HepG2 (cell line): ENCODE data around the gene RERE. TPM values are rescaled to one million over a fixed set of nuclear protein-coding genes. Genes with fewer than 3 reads are reported as not detected.

Experiments used
- ATAC-seq: fragments of 200-7000 bp; cut with Tn5 transposase; 3 replicates; pipeline ENCODE4 v1.9.1; 2020; ENCODE audit warnings: mild to moderate bottlenecking, moderate library complexity
- BruUV-seq: library from RNA; stranded (reverse); fragments of 400-500 nt; replicated peaks from 2 replicates; lab custom pipeline; 2021; lab: Mats Ljungman, UMichigan
- CTCF ChIA-PET: fragments of 300-600 bp; formaldehyde crosslinking; extraction: SDS; loops from one replicate; lab custom pipeline; 2021; ENCODE audit warnings: low total read pairs, inconsistent platforms, low intra/inter-chr PET ratio; lab: Yijun Ruan, JAX
- POLR2A ChIA-PET: fragments of 350-600 bp; sonication (Branson Sonifier 250); formaldehyde crosslinking; loops from one replicate; lab custom pipeline; 2020; ENCODE audit warnings: antibody characterized with exemption, inconsistent platforms; lab: Yijun Ruan, JAX
- DNase-seq: peaks from one replicate; pipeline ENCODE4 v3.0.0-alpha.2; 2015; ENCODE audit warnings: low spot score
- FAIRE-seq: peaks from 3 replicates; lab custom pipeline; 2011; peaks lifted over from hg19 to GRCh38; lab: Jason Lieb, UNC
- H2AFZ ChIP-seq: one replicate; pipeline ENCODE4 v1.6.1; 2011; ENCODE audit warnings: low read length, inconsistent platforms
- H3K27ac ChIP-seq: fragments of 300-600 bp; 3 replicates; pipeline ENCODE4 v1.8.0; 2011; ENCODE audit warnings: mixed run types, mild to moderate bottlenecking, mixed read lengths, low read length, inconsistent platforms; ENCODE audit not compliant: insufficient read depth; ENCODE audit errors: extremely low read length
- H3K27me3 ChIP-seq, 2 experiments: fragments of 200-600 bp in 1 of 2; 2 replicates in 1 of 2; 3 replicates in 1 of 2; pipeline versions ENCODE4 v1.6.0 to v1.8.0; 2011; ENCODE audit warnings: low read length in 2 of 2, mild to moderate bottlenecking in 2 of 2, moderate library complexity in 2 of 2, inconsistent platforms in 1 of 2; ENCODE audit not compliant: insufficient read depth in 2 of 2, control insufficient read depth in 1 of 2
- H3K36me3 ChIP-seq, 2 experiments: fragments of 200-600 bp in 1 of 2; replicated peaks in 1 of 2; 2 replicates in 1 of 2; 3 replicates in 1 of 2; pipeline versions ENCODE4 v1.5.1 to v1.8.0; 2011; ENCODE audit warnings: low read length in 2 of 2, inconsistent platforms in 1 of 2; ENCODE audit not compliant: insufficient read depth in 2 of 2, control insufficient read depth in 1 of 2
- H3K4me1 ChIP-seq: 2 replicates; pipeline ENCODE4 v1.5.1; 2012; ENCODE audit warnings: low read length, inconsistent platforms; ENCODE audit not compliant: insufficient read depth
- H3K4me2 ChIP-seq: 2 replicates; pipeline ENCODE4 v1.6.0; 2011; ENCODE audit warnings: low read depth, low read length, inconsistent platforms
- H3K4me3 ChIP-seq, 3 experiments: fragments of 200-600 bp in 1 of 3; sonication (generic), shearing (Covaris generic) in 1 of 3; replicated peaks in 1 of 3; 2 replicates each; pipeline ENCODE4 v1.5.1; 2011 to 2016; ENCODE audit warnings: low read length in 3 of 3, inconsistent platforms in 2 of 3, low read depth in 2 of 3, mild to moderate bottlenecking in 2 of 3, control low read depth in 1 of 3, mixed read lengths in 1 of 3; ENCODE audit not compliant: insufficient read depth in 1 of 3
- H3K79me2 ChIP-seq: one replicate; pipeline ENCODE4 v1.6.1; 2011; ENCODE audit warnings: low read length, inconsistent platforms; ENCODE audit not compliant: insufficient read depth
- H3K9ac ChIP-seq: 2 replicates; pipeline ENCODE4 v1.6.0; 2011; ENCODE audit warnings: mild to moderate bottlenecking, low read depth, low read length, inconsistent platforms; ENCODE audit not compliant: insufficient read depth
- H3K9me3 ChIP-seq: 2 replicates; pipeline ENCODE4 v1.5.1; 2012; ENCODE audit warnings: mild to moderate bottlenecking, low read length
- H4K20me1 ChIP-seq: 2 replicates; pipeline ENCODE4 v1.6.0; 2011; ENCODE audit warnings: inconsistent platforms, mild to moderate bottlenecking, low read length, moderate library complexity; ENCODE audit not compliant: insufficient read depth
- BCL6 ChIP-seq: IDR thresholded peaks from 2 replicates; pipeline ENCODE4 v1.6.1; 2016; ENCODE audit warnings: missing genetic modification reagents, missing compliant biosample characterization
- CHD2 ChIP-seq: IDR thresholded peaks from 2 replicates; pipeline ENCODE4 v1.6.1; 2011; ENCODE audit warnings: low read depth, low read length, improper control_type of control experiment
- FOXM1 ChIP-seq: sonication (generic); formaldehyde crosslinking; IDR thresholded peaks from 2 replicates; pipeline ENCODE4 v1.5.0; 2020; ENCODE audit warnings: missing genetic modification reagents
- MIER3 ChIP-seq: IDR thresholded peaks from 2 replicates; pipeline ENCODE4 v1.6.1; 2016; ENCODE audit warnings: missing compliant biosample characterization, borderline replicate concordance
- ONECUT2 ChIP-seq: sonication (generic); formaldehyde crosslinking; IDR thresholded peaks from 2 replicates; pipeline ENCODE4 v1.4.0; 2020; ENCODE audit warnings: missing genetic modification reagents
- PCBP2 ChIP-seq: fragments of 200-400 bp; formaldehyde crosslinking; optimal IDR thresholded peaks from 2 replicates; pipeline ENCODE3; 2018; ENCODE audit warnings: low read length, low read depth; ENCODE audit not compliant: poor library complexity, severe bottlenecking
- PTBP1 ChIP-seq: fragments of 200-400 bp; formaldehyde crosslinking; IDR thresholded peaks from 2 replicates; pipeline ENCODE4 v1.6.1; 2018; ENCODE audit warnings: low read length, low read depth; ENCODE audit not compliant: poor library complexity, severe bottlenecking
- SALL2 ChIP-seq: sonication (generic); formaldehyde crosslinking; IDR thresholded peaks from 2 replicates; pipeline ENCODE4 v1.8.1; 2023; ENCODE audit warnings: mild to moderate bottlenecking, missing genetic modification reagents, inconsistent platforms
- SMAD9 ChIP-seq: sonication (generic); formaldehyde crosslinking; IDR thresholded peaks from 2 replicates; pipeline ENCODE4 v1.5.1; 2020; ENCODE audit warnings: mild to moderate bottlenecking, missing genetic modification reagents
- SYNCRIP ChIP-seq: fragments of 200-400 bp; formaldehyde crosslinking; IDR thresholded peaks from 2 replicates; pipeline ENCODE4 v1.6.1; 2018; ENCODE audit warnings: mild to moderate bottlenecking, low read depth, low read length; ENCODE audit not compliant: insufficient read depth
- TBL1XR1 ChIP-seq: fragments of 150-350 bp; IDR thresholded peaks from 2 replicates; pipeline ENCODE4 v1.6.1; 2014; ENCODE audit warnings: borderline replicate concordance, low read length; ENCODE audit not compliant: partially characterized antibody
- ZNF44 ChIP-seq: sonication (generic); formaldehyde crosslinking; IDR thresholded peaks from 2 replicates; pipeline ENCODE4 v1.5.1; 2020; ENCODE audit warnings: mild to moderate bottlenecking, missing genetic modification reagents
- ZNF570 ChIP-seq: sonication (generic); formaldehyde crosslinking; IDR thresholded peaks from 2 replicates; pipeline ENCODE4 v1.4.0; 2020; ENCODE audit warnings: mild to moderate bottlenecking, missing genetic modification reagents, borderline replicate concordance
- ZNF652 ChIP-seq: IDR thresholded peaks from 2 replicates; pipeline ENCODE4 v1.6.1; 2016; ENCODE audit warnings: low read depth, borderline replicate concordance
- ZSCAN29 ChIP-seq: sonication (generic); formaldehyde crosslinking; conservative IDR thresholded peaks from 2 replicates; pipeline ENCODE4 v1.4.0; 2020; ENCODE audit warnings: mild to moderate bottlenecking, missing genetic modification reagents
- WGBS: methylation state at CpG from one replicate; pipeline ENCODE4 v1.1.6; 2017; ENCODE audit warnings: low lambda C conversion rate; 5-methylcytosine and 5-hydroxymethylcytosine counted together
- in situ Hi-C: cut with HindIII; loops from 2 replicates; pipeline ENCODE4 v1.10.0; 2017; ENCODE audit warnings: low pct_unique_long_range_greater_than_20kb; ENCODE audit not compliant: extremely low pct_ligation_motif_present
- intact Hi-C: fragments of 100-400 bp; cut with micrococcal nuclease; formaldehyde crosslinking; loops from one replicate; pipeline ENCODE4 v1.10.0; 2022; ENCODE audit not compliant: unreplicated experiment
- polyA plus RNA-seq, 8 experiments: library from polyadenylated mRNA; depleted of rRNA in 3 of 8; stranded (reverse) in 7 of 8; unstranded in 1 of 8; fragments of >200 nt; fragmentation: Illumina TruSeq in 4 of 8; extraction: Trizol in 4 of 8; gene quantifications; 2 replicates each; pipeline versions ENCODE4 v1.2.1 to v1.2.3, GENCODE V29; 2011 to 2016; ENCODE audit warnings: low read depth in 4 of 8, missing spikeins in 1 of 8, mixed read lengths in 1 of 8; ENCODE audit not compliant: insufficient read depth in 1 of 8
- total RNA-seq, 5 experiments: library from RNA; depleted of rRNA; stranded (reverse); fragments of >200 nt; fragmentation: Illumina TruSeq; extraction: Trizol; gene quantifications; 2 replicates each; pipeline ENCODE4 v1.2.3, GENCODE V29; 2016; ENCODE audit warnings: low read depth in 1 of 5
- TF ChIP-seq, protein P1 (sequence below): IDR thresholded peaks from 2 replicates; pipeline ENCODE4 v1.6.1; 2016
- TF ChIP-seq, protein P2 (sequence below): sonication (generic); formaldehyde crosslinking; conservative IDR thresholded peaks from 2 replicates; pipeline ENCODE4 v1.8.0; 2022; ENCODE audit warnings: missing genetic modification reagents
- TF ChIP-seq, protein P3 (sequence below): sonication (generic); formaldehyde crosslinking; IDR thresholded peaks from 2 replicates; pipeline ENCODE4 v1.8.0; 2022; ENCODE audit warnings: mild to moderate bottlenecking, missing genetic modification reagents, moderate library complexity

Gene RERE
- total and polyA plus RNA-seq, 2 of the 13 experiments (the other 11 are each of a cell fraction or from before 2014, with no cell fraction given), result 18.3 to 21.9 TPM

DNA sequence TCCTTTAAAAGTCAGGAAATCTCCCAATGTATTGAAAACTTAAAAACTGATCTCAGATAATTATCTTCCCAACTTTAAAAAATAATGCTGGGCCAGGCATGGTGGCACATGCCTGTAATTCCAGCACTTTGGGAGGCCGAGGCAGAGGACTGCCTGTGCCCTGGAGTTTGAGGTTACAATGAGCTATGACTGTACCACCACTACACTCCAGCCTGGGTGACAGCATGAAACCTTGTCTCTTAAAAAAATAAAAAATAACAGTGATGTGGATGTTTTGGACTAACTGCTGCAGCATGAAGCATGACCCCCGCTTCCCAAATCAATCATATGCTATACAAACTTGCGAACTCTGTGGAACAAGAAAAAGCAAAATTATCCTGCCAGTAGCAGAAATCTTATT, 186.3 kb downstream of the RERE start:
- TF ChIP-seq FOXM1 (CRISPR knock-in tag), result no peak
- TF ChIP-seq ONECUT2, result no peak
- TF ChIP-seq SYNCRIP, result no peak
- TF ChIP-seq PTBP1, result no peak
- TF ChIP-seq ZNF44 (CRISPR knock-in tag), result no peak
- TF ChIP-seq TBL1XR1, result no peak
- no peak for TF ChIP-seq CHD2
- no peak for TF ChIP-seq MIER3 (CRISPR knock-in tag)
- TF ChIP-seq, protein P1, sequence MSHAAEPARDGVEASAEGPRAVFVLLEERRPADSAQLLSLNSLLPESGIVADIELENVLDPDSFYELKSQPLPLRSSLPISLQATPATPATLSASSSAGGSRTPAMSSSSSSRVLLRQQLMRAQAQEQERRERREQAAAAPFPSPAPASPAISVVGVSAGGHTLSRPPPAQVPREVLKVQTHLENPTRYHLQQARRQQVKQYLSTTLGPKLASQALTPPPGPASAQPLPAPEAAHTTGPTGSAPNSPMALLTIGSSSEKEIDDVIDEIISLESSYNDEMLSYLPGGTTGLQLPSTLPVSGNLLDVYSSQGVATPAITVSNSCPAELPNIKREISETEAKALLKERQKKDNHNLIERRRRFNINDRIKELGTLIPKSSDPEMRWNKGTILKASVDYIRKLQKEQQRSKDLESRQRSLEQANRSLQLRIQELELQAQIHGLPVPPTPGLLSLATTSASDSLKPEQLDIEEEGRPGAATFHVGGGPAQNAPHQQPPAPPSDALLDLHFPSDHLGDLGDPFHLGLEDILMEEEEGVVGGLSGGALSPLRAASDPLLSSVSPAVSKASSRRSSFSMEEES (CRISPR knock-in tag), result no peak
- no peak for TF ChIP-seq ZNF570 (CRISPR knock-in tag)
- TF ChIP-seq, protein P2, sequence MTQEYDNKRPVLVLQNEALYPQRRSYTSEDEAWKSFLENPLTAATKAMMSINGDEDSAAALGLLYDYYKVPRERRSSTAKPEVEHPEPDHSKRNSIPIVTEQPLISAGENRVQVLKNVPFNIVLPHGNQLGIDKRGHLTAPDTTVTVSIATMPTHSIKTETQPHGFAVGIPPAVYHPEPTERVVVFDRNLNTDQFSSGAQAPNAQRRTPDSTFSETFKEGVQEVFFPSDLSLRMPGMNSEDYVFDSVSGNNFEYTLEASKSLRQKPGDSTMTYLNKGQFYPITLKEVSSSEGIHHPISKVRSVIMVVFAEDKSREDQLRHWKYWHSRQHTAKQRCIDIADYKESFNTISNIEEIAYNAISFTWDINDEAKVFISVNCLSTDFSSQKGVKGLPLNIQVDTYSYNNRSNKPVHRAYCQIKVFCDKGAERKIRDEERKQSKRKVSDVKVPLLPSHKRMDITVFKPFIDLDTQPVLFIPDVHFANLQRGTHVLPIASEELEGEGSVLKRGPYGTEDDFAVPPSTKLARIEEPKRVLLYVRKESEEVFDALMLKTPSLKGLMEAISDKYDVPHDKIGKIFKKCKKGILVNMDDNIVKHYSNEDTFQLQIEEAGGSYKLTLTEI (CRISPR knock-in tag), result no peak
- TF ChIP-seq, protein P3, sequence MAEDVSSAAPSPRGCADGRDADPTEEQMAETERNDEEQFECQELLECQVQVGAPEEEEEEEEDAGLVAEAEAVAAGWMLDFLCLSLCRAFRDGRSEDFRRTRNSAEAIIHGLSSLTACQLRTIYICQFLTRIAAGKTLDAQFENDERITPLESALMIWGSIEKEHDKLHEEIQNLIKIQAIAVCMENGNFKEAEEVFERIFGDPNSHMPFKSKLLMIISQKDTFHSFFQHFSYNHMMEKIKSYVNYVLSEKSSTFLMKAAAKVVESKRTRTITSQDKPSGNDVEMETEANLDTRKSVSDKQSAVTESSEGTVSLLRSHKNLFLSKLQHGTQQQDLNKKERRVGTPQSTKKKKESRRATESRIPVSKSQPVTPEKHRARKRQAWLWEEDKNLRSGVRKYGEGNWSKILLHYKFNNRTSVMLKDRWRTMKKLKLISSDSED (CRISPR knock-in tag), result no peak
- TF ChIP-seq PCBP2, result no peak
- no peak for TF ChIP-seq SMAD9
- TF ChIP-seq SALL2 (CRISPR knock-in tag), result no peak
- TF ChIP-seq ZSCAN29, result no peak
- TF ChIP-seq ZNF652 (CRISPR knock-in tag), result no peak
- TF ChIP-seq BCL6 (CRISPR knock-in tag), result no peak
- H2AFZ ChIP-seq, result no peak overlapping the region
- ATAC-seq, result no peak
- BruUV-seq, result no TSS peak
- H3K9ac ChIP-seq, result no peak overlapping the region
- no peak for DNase-seq
- ChIA-PET POLR2A (no interaction called here), CTCF (no interaction called here)
- in situ Hi-C loops (no loop called here), intact Hi-C loops (no loop called here)
- 97% methylated on average over 3 of the region's 3 CpGs for WGBS
- no peak for FAIRE-seq
- no peak overlapping the region for H3K27ac ChIP-seq
- H3K4me1 ChIP-seq, result peaks cover 57% of the 10 kb centered on the region
- peaks cover 9 to 22% of the 10 kb centered on the region in 2 experiments; a peak in 4 of 5 replicates for H3K36me3 ChIP-seq
- no peak overlapping the region for H3K4me3 ChIP-seq
- no peaks in the 10 kb centered on the region for H3K9me3 ChIP-seq
- peaks cover 94% of the 10 kb centered on the region for H3K79me2 ChIP-seq
- H4K20me1 ChIP-seq, result peaks cover 87% of the 10 kb centered on the region
- H3K4me2 ChIP-seq, result no peak overlapping the region
- no peaks in the 10 kb centered on the region for H3K27me3 ChIP-seq
